ENCODE results near the gene LGMN.

The LGMN gene

GRCh38 chr14:92665661-92666110 is 82.7 kb downstream of the LGMN start:
- Histone ChIP-seq H3K27me3 (ENCODE audit: low read depth, low read length) (no peaks in the 10 kb centered on the region), H3K4me3 (ENCODE audit: low read depth in 1 of 2, low read length in 2 of 2) (no peak overlapping the region), H3K9me3 (ENCODE audit: control insufficient read depth in 1 of 2, low read length in 2 of 2) (no peaks in the 10 kb centered on the region), H3K36me3 (ENCODE audit: control insufficient read depth in 1 of 2, insufficient read depth in 2 of 2, low read length in 2 of 2) (peaks cover 11 to 19% of the 10 kb centered on the region in 2 donors), H3K4me1 (ENCODE audit: control insufficient read depth in 1 of 2, insufficient read depth in 2 of 2, low read length in 2 of 2) (peaks cover 0 to 7% of the 10 kb centered on the region in 2 donors), H3K27ac (ENCODE audit: low read length) (no peak overlapping the region)

- Histone ChIP-seq H3K4me1 (ENCODE audit: control insufficient read depth in 1 of 2, insufficient read depth in 2 of 2, low read length in 2 of 2) (peaks cover 0 to 13% of the 10 kb centered on the region in 2 donors), H3K4me3 (ENCODE audit: low read depth in 1 of 2, low read length in 2 of 2) (no peak overlapping the region), H3K9me3 (ENCODE audit: control insufficient read depth in 1 of 2, low read length in 2 of 2) (no peaks in the 10 kb centered on the region), H3K27ac (ENCODE audit: low read length) (no peak overlapping the region), H3K27me3 (ENCODE audit: low read depth, low read length) (no peaks in the 10 kb centered on the region), H3K36me3 (ENCODE audit: control insufficient read depth in 1 of 2, insufficient read depth in 2 of 2, low read length in 2 of 2) (peaks cover 17 to 31% of the 10 kb centered on the region in 2 donors)
Measured at GRCh38 chr14:92663049-92663448, 85.4 kb downstream of the LGMN start.

GRCh38 chr14:92660571-92660970 is 87.9 kb downstream of the LGMN start:
- H3K4me3 ChIP-seq (ENCODE audit: low read depth in 1 of 2, low read length in 2 of 2) = no peak overlapping the region
- peak overlapping the region; percentile 55 for H3K27ac ChIP-seq (ENCODE audit: low read length)
- H3K27me3 ChIP-seq (ENCODE audit: low read depth, low read length) = no peaks in the 10 kb centered on the region
- peaks cover 0 to 17% of the 10 kb centered on the region in 2 donors for H3K4me1 ChIP-seq (ENCODE audit: control insufficient read depth in 1 of 2, insufficient read depth in 2 of 2, low read length in 2 of 2)
- no peaks in the 10 kb centered on the region for H3K9me3 ChIP-seq (ENCODE audit: control insufficient read depth in 1 of 2, low read length in 2 of 2)
- H3K36me3 ChIP-seq (ENCODE audit: control insufficient read depth in 1 of 2, insufficient read depth in 2 of 2, low read length in 2 of 2) = peaks cover 14 to 25% of the 10 kb centered on the region in 2 donors

- Histone ChIP-seq H3K27me3 (ENCODE audit: low read depth, low read length) (no peaks in the 10 kb centered on the region), H3K27ac (ENCODE audit: low read length) (peak overlapping the region; percentile 55), H3K9me3 (ENCODE audit: control insufficient read depth in 1 of 2, low read length in 2 of 2) (no peaks in the 10 kb centered on the region), H3K4me3 (ENCODE audit: low read depth in 1 of 2, low read length in 2 of 2) (no peak overlapping the region), H3K4me1 (ENCODE audit: control insufficient read depth in 1 of 2, insufficient read depth in 2 of 2, low read length in 2 of 2) (peaks cover 0 to 17% of the 10 kb centered on the region in 2 donors), H3K36me3 (ENCODE audit: control insufficient read depth in 1 of 2, insufficient read depth in 2 of 2, low read length in 2 of 2) (peaks cover 14 to 25% of the 10 kb centered on the region in 2 donors)
Measured at GRCh38 chr14:92659765-92660561, 88.5 kb downstream of the LGMN start.

- peaks cover 14 to 25% of the 10 kb centered on the region in 2 donors for H3K36me3 ChIP-seq (ENCODE audit: control insufficient read depth in 1 of 2, insufficient read depth in 2 of 2, low read length in 2 of 2)
Measured at GRCh38 chr14:92658684-92659083, 89.7 kb downstream of the LGMN start.

GRCh38 chr14:92658160-92658559 is 90.3 kb downstream of the LGMN start:
- H3K4me3 ChIP-seq (ENCODE audit: low read depth in 1 of 2, low read length in 2 of 2) = no peak overlapping the region
- H3K9me3 ChIP-seq (ENCODE audit: control insufficient read depth in 1 of 2, low read length in 2 of 2) = no peaks in the 10 kb centered on the region
- no peaks in the 10 kb centered on the region for H3K27me3 ChIP-seq (ENCODE audit: low read depth, low read length)
- H3K36me3 ChIP-seq (ENCODE audit: control insufficient read depth in 1 of 2, insufficient read depth in 2 of 2, low read length in 2 of 2) = peaks cover 14 to 28% of the 10 kb centered on the region in 2 donors
- H3K27ac ChIP-seq (ENCODE audit: low read length) = no peak overlapping the region
- H3K4me1 ChIP-seq (ENCODE audit: control insufficient read depth in 1 of 2, insufficient read depth in 2 of 2, low read length in 2 of 2) = peaks cover 0 to 17% of the 10 kb centered on the region in 2 donors

More at GRCh38 chr14:92658684-92659083, 89.7 kb downstream of the LGMN start:
- no peak overlapping the region for H3K27ac ChIP-seq (ENCODE audit: low read length)
- H3K4me1 ChIP-seq (ENCODE audit: control insufficient read depth in 1 of 2, insufficient read depth in 2 of 2, low read length in 2 of 2) = peaks cover 0 to 17% of the 10 kb centered on the region in 2 donors
- no peaks in the 10 kb centered on the region for H3K27me3 ChIP-seq (ENCODE audit: low read depth, low read length)
- H3K9me3 ChIP-seq (ENCODE audit: control insufficient read depth in 1 of 2, low read length in 2 of 2) = no peaks in the 10 kb centered on the region
- H3K4me3 ChIP-seq (ENCODE audit: low read depth in 1 of 2, low read length in 2 of 2) = no peak overlapping the region

GRCh38 chr14:92657457-92658142 is 90.8 kb downstream of the LGMN start:
- Histone ChIP-seq H3K27me3 (ENCODE audit: low read depth, low read length) (no peaks in the 10 kb centered on the region), H3K4me1 (ENCODE audit: control insufficient read depth in 1 of 2, insufficient read depth in 2 of 2, low read length in 2 of 2) (peaks cover 0 to 17% of the 10 kb centered on the region in 2 donors), H3K36me3 (ENCODE audit: control insufficient read depth in 1 of 2, insufficient read depth in 2 of 2, low read length in 2 of 2) (peaks cover 14 to 32% of the 10 kb centered on the region in 2 donors), H3K4me3 (ENCODE audit: low read depth in 1 of 2, low read length in 2 of 2) (no peak overlapping the region), H3K9me3 (ENCODE audit: control insufficient read depth in 1 of 2, low read length in 2 of 2) (no peaks in the 10 kb centered on the region), H3K27ac (ENCODE audit: low read length) (no peak overlapping the region)

- H3K4me1 ChIP-seq (ENCODE audit: control insufficient read depth in 1 of 2, insufficient read depth in 2 of 2, low read length in 2 of 2) = peaks cover 0 to 17% of the 10 kb centered on the region in 2 donors
- H3K36me3 ChIP-seq (ENCODE audit: control insufficient read depth in 1 of 2, insufficient read depth in 2 of 2, low read length in 2 of 2) = peaks cover 14 to 29% of the 10 kb centered on the region in 2 donors
- no peak overlapping the region for H3K27ac ChIP-seq (ENCODE audit: low read length)
- no peak overlapping the region for H3K4me3 ChIP-seq (ENCODE audit: low read depth in 1 of 2, low read length in 2 of 2)
- H3K9me3 ChIP-seq (ENCODE audit: control insufficient read depth in 1 of 2, low read length in 2 of 2) = no peaks in the 10 kb centered on the region
- H3K27me3 ChIP-seq (ENCODE audit: low read depth, low read length) = no peaks in the 10 kb centered on the region
Measured at GRCh38 chr14:92656306-92657081, 91.9 kb downstream of the LGMN start.

GRCh38 chr14:92655419-92656201 is 92.8 kb downstream of the LGMN start:
- H3K36me3 ChIP-seq (ENCODE audit: control insufficient read depth in 1 of 2, insufficient read depth in 2 of 2, low read length in 2 of 2) = peaks cover 8 to 24% of the 10 kb centered on the region in 2 donors
- H3K4me1 ChIP-seq (ENCODE audit: control insufficient read depth in 1 of 2, insufficient read depth in 2 of 2, low read length in 2 of 2) = peaks cover 0 to 17% of the 10 kb centered on the region in 2 donors
- no peaks in the 10 kb centered on the region for H3K9me3 ChIP-seq (ENCODE audit: control insufficient read depth in 1 of 2, low read length in 2 of 2)
- peak overlapping the region; percentile 3 for H3K27ac ChIP-seq (ENCODE audit: low read length)
- H3K27me3 ChIP-seq (ENCODE audit: low read depth, low read length) = no peaks in the 10 kb centered on the region
- H3K4me3 ChIP-seq (ENCODE audit: low read depth in 1 of 2, low read length in 2 of 2) = peak overlapping the region in 1 of 2 donors; percentile 1

GRCh38 chr14:92654239-92654901 is 94.1 kb downstream of the LGMN start:
- no peaks in the 10 kb centered on the region for H3K27me3 ChIP-seq (ENCODE audit: low read depth, low read length)
- peaks cover 0 to 21% of the 10 kb centered on the region in 2 donors for H3K36me3 ChIP-seq (ENCODE audit: control insufficient read depth in 1 of 2, insufficient read depth in 2 of 2, low read length in 2 of 2)
- peaks cover 0 to 14% of the 10 kb centered on the region in 2 donors for H3K4me1 ChIP-seq (ENCODE audit: control insufficient read depth in 1 of 2, insufficient read depth in 2 of 2, low read length in 2 of 2)
- peak overlapping the region; percentile 45 to 48 for H3K4me3 ChIP-seq (ENCODE audit: low read depth in 1 of 2, low read length in 2 of 2)
- H3K9me3 ChIP-seq (ENCODE audit: control insufficient read depth in 1 of 2, low read length in 2 of 2) = no peaks in the 10 kb centered on the region
- peak overlapping the region; percentile 31 for H3K27ac ChIP-seq (ENCODE audit: low read length)
